Tibial nerve (tissue), 4 donors: ENCODE data around the gene CTU2. TPM values are rescaled to one million over a fixed set of nuclear protein-coding genes. Genes with fewer than 3 reads are reported as not detected.

Experiments
- DNase-seq, 2 donors: peaks; one replicate each; pipeline ENCODE4 v3.0.0-alpha.2; 2019; ENCODE audit warnings: low spot score in 2 of 2
- H3K27ac ChIP-seq, 4 donors: fragments of 200-600 bp; sonication (generic) in 3 of 4; one replicate each; pipeline ENCODE4 v1.5.1; 2017 to 2019; ENCODE audit warnings: mild to moderate bottlenecking in 1 of 4
- H3K27me3 ChIP-seq, 2 donors: fragments of 200-600 bp; sonication (generic) in 1 of 2; one replicate each; pipeline versions ENCODE4 v1.5.1 to v1.6.0; 2017 to 2019
- H3K36me3 ChIP-seq, 3 donors: fragments of 200-600 bp; sonication (generic); one replicate each; pipeline ENCODE4 v1.5.1; 2018 to 2019
- H3K4me1 ChIP-seq, 4 donors: fragments of 200-600 bp; sonication (generic) in 3 of 4; one replicate each; pipeline ENCODE4 v1.5.1; 2017 to 2019
- H3K4me3 ChIP-seq, 4 donors: fragments of 200-600 bp; sonication (generic) in 3 of 4; one replicate each; pipeline ENCODE4 v1.5.1; 2017 to 2019; ENCODE audit warnings: mild to moderate bottlenecking in 1 of 4, moderate library complexity in 1 of 4
- H3K9me3 ChIP-seq, 4 donors: fragments of 200-600 bp; sonication (generic) in 3 of 4; one replicate each; pipeline ENCODE4 v1.5.1; 2017 to 2019
- EP300 ChIP-seq, 2 donors: sonication (generic); formaldehyde crosslinking; IDR thresholded peaks; one replicate each; pipeline ENCODE4 v1.6.1; 2017; ENCODE audit warnings: antibody characterized with exemption in 2 of 2, mild to moderate bottlenecking in 1 of 2
- POLR2A ChIP-seq, 2 donors: fragments of 450-650 bp; IDR thresholded peaks; one replicate each; pipeline ENCODE4 v1.6.1; 2017; ENCODE audit warnings: antibody characterized with exemption in 2 of 2, mild to moderate bottlenecking in 2 of 2, moderate library complexity in 2 of 2
- WGBS, 2 donors: methylation state at CpG; one replicate each; pipeline ENCODE4 v1.1.5; 2018; 5-methylcytosine and 5-hydroxymethylcytosine counted together
- total RNA-seq, 4 donors: library from RNA; depleted of rRNA; stranded (reverse); fragments of >200 nt; gene quantifications; one replicate each; pipeline ENCODE4 v1.1.0, GENCODE V29; 2016
- TF ChIP-seq, protein P1 (sequence below), 5 experiments: fragments of 200-600 bp in 3 of 5; fragments of 450-650 bp in 2 of 5; sonication (generic) in 3 of 5; IDR thresholded peaks; one replicate each; pipeline ENCODE4 v1.5.1; 2016 to 2019; ENCODE audit warnings: antibody characterized with exemption in 5 of 5, mild to moderate bottlenecking in 3 of 5, moderate library complexity in 2 of 5

CTU2 gene
- total RNA-seq, 4 donors from 2014 or later = 12.3 to 22.5 (median 12.5) TPM

DNA sequence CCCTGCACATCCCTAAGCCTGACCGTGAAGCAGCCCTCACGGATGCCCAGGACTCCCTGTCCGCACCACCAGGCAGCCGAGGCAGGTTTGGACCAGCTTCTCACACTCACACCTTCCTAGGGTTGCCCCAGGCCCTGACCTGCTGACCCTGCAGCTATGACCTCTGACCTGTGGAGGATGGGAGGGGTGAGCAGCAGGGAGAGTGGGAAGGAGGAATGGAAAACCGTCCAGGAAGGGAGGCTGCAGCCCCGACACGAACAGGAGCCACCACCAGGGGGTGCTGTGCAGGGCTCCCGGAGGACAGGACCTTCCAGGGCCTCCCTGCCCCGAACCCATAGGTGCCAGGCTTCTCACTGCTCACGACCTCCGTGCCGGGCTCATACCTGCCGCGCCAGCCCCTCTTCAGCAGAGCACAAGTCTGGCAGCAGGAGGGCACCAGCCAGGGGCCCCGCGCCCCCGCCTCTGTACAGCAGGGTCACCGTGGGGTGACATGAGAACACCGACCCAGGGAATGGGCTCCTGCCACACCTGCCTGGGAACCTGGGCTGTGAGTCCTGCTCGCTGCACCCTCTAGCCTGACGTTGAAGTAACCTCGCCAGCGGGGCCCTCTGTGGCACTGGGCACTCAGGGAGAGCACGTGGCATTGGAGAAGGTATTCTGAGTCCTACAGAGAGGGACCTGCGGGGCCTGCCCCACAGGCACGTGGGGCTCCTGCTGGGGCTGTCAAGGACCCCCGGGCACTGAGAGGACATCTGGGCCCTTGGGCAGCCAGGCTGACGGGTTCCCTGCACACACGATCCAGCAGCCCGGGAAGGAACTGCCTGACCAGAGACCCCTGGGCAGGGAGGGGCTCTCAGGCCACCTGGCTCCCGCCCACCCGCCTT lies 37.6 kb downstream of the CTU2 start:
- peak; percentile 62 to 72 for DNase-seq
- peaks cover 0 to 46% (median 14%) of the 10 kb centered on the region in 4 donors for H3K4me1 ChIP-seq
- TF ChIP-seq, protein P1, sequence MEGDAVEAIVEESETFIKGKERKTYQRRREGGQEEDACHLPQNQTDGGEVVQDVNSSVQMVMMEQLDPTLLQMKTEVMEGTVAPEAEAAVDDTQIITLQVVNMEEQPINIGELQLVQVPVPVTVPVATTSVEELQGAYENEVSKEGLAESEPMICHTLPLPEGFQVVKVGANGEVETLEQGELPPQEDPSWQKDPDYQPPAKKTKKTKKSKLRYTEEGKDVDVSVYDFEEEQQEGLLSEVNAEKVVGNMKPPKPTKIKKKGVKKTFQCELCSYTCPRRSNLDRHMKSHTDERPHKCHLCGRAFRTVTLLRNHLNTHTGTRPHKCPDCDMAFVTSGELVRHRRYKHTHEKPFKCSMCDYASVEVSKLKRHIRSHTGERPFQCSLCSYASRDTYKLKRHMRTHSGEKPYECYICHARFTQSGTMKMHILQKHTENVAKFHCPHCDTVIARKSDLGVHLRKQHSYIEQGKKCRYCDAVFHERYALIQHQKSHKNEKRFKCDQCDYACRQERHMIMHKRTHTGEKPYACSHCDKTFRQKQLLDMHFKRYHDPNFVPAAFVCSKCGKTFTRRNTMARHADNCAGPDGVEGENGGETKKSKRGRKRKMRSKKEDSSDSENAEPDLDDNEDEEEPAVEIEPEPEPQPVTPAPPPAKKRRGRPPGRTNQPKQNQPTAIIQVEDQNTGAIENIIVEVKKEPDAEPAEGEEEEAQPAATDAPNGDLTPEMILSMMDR (IDR thresholded peaks at IDR 0.05) = peak; percentile 79 to 95 (median 86)
- TF ChIP-seq EP300 (IDR thresholded peaks at IDR 0.05) (no peak), POLR2A (IDR thresholded peaks at IDR 0.05) (no peak)
- no peaks in the 10 kb centered on the region for H3K9me3 ChIP-seq
- H3K36me3 ChIP-seq = peaks cover 0 to 44% (median 0%) of the 10 kb centered on the region in 3 donors
- 58 to 68% methylated on average over 17 to 22 of the region's 32 CpGs for WGBS, 2 donors
- H3K4me3 ChIP-seq = no peak overlapping the region
- H3K27ac ChIP-seq = peak overlapping the region in 1 of 4 donors; percentile 56
- no peaks in the 10 kb centered on the region for H3K27me3 ChIP-seq

DNA sequence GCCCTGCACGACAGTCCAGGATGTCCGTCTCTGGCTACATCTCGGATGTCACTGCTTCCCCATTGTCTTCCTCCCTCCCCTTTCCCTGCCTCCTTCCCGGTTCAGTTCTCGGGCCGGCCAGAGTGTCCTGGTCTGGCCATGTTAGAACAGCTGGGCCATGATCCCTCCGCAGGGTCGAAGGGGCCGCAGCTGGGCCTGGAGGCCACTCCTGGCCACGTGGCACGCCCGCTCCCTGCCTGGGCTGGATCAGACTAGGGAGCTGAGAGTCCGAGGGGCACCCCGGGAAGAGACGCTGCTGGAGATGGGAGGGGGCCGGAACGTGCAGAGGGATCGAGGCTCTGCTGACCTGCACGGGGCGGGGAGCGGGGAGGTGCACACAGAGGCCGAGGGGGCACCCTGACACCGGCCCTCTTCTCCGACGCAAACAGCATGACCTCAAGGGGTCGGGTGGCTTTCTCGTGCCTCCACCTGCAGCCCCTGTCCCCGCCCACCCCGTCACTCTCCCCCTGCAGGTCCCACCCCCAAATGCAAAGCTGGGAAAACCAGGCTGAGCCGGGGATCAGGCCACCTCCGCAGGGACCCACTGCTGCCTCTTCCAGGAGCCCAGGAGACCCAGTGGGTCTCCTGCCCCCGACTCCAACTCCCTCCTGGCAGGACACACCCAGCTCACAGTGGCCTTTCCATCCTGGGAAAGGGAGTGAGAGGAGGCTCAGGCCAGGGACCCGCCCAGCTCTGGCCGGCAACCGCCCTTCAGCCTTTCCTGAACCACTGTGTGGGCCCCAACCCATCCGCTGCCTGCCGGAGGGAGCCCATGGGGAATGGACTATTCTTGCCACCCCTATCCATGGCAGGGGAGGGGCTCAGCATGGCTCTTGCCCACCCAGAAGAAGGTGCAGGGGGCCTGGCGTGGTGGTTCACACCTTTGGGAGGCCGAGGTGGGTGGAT lies 38.5 kb downstream of the CTU2 start:
- no peak for DNase-seq
- Histone ChIP-seq H3K4me1 (peaks cover 0 to 46% (median 14%) of the 10 kb centered on the region in 4 donors), H3K4me3 (no peak overlapping the region), H3K27ac (peak overlapping the region in 1 of 4 donors; percentile 56), H3K36me3 (peaks cover 0 to 43% (median 0%) of the 10 kb centered on the region in 3 donors), H3K9me3 (no peaks in the 10 kb centered on the region), H3K27me3 (no peaks in the 10 kb centered on the region)
- TF ChIP-seq POLR2A (IDR thresholded peaks at IDR 0.05) = no peak
- no peak for TF ChIP-seq EP300 (IDR thresholded peaks at IDR 0.05)
- TF ChIP-seq, protein P1 (IDR thresholded peaks at IDR 0.05) = no peak
- WGBS, 2 donors = 47 to 48% methylated on average over 30 to 37 of the region's 39 CpGs

DNA sequence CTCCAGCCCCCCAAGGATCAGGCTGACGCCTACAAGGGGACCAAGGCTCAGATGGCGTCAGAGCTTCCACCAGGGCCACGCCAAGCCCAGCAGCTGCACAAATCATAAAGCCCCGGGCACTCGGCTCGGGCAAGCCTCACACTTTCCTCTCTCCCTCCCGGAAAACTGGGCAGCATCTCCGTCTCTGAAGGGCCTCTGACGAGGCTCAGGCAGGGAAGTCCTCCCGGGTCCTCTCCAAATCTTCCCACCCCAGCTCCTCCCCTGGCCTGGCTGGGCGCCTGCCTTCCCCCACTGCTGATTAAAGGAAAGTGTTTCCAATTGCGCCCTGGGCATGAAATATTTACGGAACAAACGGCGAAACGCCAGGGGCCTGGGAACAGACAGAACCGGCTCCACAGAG lies 40.2 kb downstream of the CTU2 start:
- peaks cover 0 to 32% (median 0%) of the 10 kb centered on the region in 3 donors for H3K36me3 ChIP-seq
- peak in 1 of 2 donors; percentile 11 for DNase-seq
- H3K4me3 ChIP-seq = no peak overlapping the region
- H3K27me3 ChIP-seq = no peaks in the 10 kb centered on the region
- TF ChIP-seq, protein P1 (IDR thresholded peaks at IDR 0.05) = no peak
- TF ChIP-seq POLR2A (IDR thresholded peaks at IDR 0.05) (no peak), EP300 (IDR thresholded peaks at IDR 0.05) (no peak)
- peaks cover 0 to 46% (median 14%) of the 10 kb centered on the region in 4 donors for H3K4me1 ChIP-seq
- H3K9me3 ChIP-seq = no peaks in the 10 kb centered on the region
- 40 to 43% methylated on average over 17 of the region's 17 CpGs for WGBS, 2 donors
- peak overlapping the region in 1 of 4 donors; percentile 68 for H3K27ac ChIP-seq

DNA sequence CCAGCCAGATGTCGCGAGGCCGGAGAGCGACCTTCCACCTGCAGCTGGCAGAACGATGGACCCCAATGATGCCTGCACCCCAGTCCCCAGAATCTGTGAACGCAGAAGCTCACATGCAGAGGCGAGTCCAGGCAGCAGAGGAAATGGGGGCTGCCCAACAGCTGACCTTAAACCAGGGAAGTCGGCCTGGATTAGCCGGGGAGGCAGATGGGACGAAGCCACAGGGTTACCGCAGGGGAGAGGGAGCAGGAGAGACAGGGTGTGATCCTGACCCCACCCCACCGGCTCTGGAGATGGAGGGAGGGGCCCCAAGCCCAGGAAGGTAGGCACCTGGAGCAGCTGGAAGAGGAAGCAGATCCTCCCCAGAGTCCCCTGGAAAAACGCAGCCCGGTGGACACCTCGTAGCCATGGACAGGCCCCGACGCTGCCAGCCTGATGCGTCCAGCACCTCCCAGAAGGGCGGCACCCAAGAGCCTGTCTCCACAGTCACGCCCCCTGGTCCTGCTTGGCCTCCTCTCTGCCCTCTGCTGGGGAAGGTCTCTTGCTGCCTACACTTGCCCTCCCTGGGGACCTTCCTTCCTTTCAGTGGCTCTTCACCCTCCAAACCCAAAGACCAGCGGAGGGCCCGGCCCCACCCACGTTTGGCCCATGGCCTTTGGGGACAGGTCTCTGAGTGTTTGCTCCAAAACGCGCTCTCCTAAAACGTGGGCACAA lies 41.4 kb downstream of the CTU2 start:
- Histone ChIP-seq H3K4me1 (peaks cover 0 to 46% (median 14%) of the 10 kb centered on the region in 4 donors), H3K27me3 (no peaks in the 10 kb centered on the region), H3K36me3 (peaks cover 0 to 32% (median 0%) of the 10 kb centered on the region in 3 donors), H3K9me3 (no peaks in the 10 kb centered on the region), H3K4me3 (no peak overlapping the region), H3K27ac (no peak overlapping the region)
- no peak for DNase-seq
- WGBS, 2 donors = 80 to 82% methylated on average over 25 to 26 of the region's 26 CpGs
- TF ChIP-seq, protein P1 (IDR thresholded peaks at IDR 0.05) = no peak
- no peak for TF ChIP-seq POLR2A (IDR thresholded peaks at IDR 0.05)
- no peak for TF ChIP-seq EP300 (IDR thresholded peaks at IDR 0.05)
